GM23248 (cell line): ENCODE results near the gene ABCC3.

Experiments
- EZH2 ChIP-seq: fragments of 200-600 bp; sonication (generic); IDR thresholded peaks from 2 replicates; pipeline ENCODE4 v1.6.1; 2018; ENCODE audit warnings: antibody characterized with exemption, mild to moderate bottlenecking; ENCODE audit not compliant: insufficient read depth, poor library complexity, severe bottlenecking
- EZH2phosphoT487 ChIP-seq: fragments of 200-600 bp; sonication (generic); IDR thresholded peaks from 2 replicates; pipeline ENCODE4 v1.6.1; 2018; ENCODE audit warnings: antibody characterized with exemption, moderate library complexity, mild to moderate bottlenecking, low read depth; ENCODE audit not compliant: insufficient read depth

DNA sequence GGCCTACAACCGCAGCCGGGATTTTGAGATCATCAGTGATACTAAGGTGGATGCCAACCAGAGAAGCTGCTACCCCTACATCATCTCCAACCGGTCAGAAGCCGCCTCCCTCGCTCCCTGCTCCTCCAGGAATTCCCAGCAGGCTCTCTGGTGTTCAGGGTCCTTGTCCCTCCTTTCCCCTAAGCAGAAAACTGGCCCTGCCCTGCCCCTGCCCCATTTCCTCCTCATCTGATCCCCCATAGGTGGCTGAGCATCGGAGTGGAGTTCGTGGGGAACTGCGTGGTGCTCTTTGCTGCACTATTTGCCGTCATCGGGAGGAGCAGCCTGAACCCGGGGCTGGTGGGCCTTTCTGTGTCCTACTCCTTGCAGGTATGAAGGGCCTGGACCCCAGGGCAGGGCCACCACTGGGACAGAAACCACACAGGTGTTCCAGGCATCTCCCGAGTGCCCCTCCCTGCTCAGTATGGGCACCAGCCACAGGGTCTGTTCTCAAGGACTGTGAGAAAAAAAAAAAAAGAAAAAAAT lies 43.2 kb downstream of the ABCC3 start:
- TF ChIP-seq EZH2 (no peak), EZH2phosphoT487 (no peak)
